Right lobe of liver (tissue), 6 donors: ENCODE measurements around the gene TAPBPL. TPM values are rescaled to one million over a fixed set of nuclear protein-coding genes. Genes with fewer than 3 reads are reported as not detected.

ENCODE experiments used
- ATAC-seq, 4 donors: fragments of 200-7000 bp; cut with Tn5 transposase; one replicate each; pipeline ENCODE4 v1.9.1; 2020; ENCODE audit warnings: mild to moderate bottlenecking in 4 of 4, moderate library complexity in 4 of 4
- DNase-seq, 3 donors: peaks; one replicate each; pipeline ENCODE4 v3.0.0-alpha.2; 2020
- H3K27ac ChIP-seq, 3 donors: fragments of 200-600 bp; one replicate each; pipeline ENCODE4 v1.8.0; 2022
- H3K27me3 ChIP-seq, 2 donors: fragments of 200-600 bp; one replicate each; pipeline ENCODE4 v1.8.0; 2022
- H3K36me3 ChIP-seq, 4 donors: fragments of 200-600 bp; sonication (generic) in 1 of 4; one replicate each; pipeline versions ENCODE4 v1.5.1 to v1.8.0; 2017 to 2022; ENCODE audit warnings: control low read depth in 1 of 4
- H3K4me1 ChIP-seq, 4 donors: fragments of 200-600 bp; sonication (generic) in 1 of 4; one replicate each; pipeline versions ENCODE4 v1.5.1 to v1.8.0; 2017 to 2022; ENCODE audit warnings: control low read depth in 1 of 4
- H3K4me3 ChIP-seq, 3 donors: fragments of 200-600 bp; one replicate each; pipeline ENCODE4 v1.8.0; 2022
- H3K9me3 ChIP-seq, 4 donors: fragments of 200-600 bp; sonication (generic) in 1 of 4; one replicate each; pipeline versions ENCODE4 v1.5.1 to v1.8.0; 2017 to 2022; ENCODE audit warnings: control low read depth in 1 of 4
- POLR2A ChIP-seq: fragments of 450-650 bp; IDR thresholded peaks from one replicate; pipeline ENCODE4 v1.6.1; 2017; ENCODE audit warnings: antibody characterized with exemption, mild to moderate bottlenecking
- WGBS: methylation state at CpG from one replicate; pipeline ENCODE4 v1.1.6; 2018; ENCODE audit warnings: low coverage, low lambda C conversion rate; ENCODE audit not compliant: insufficient coverage; ENCODE audit errors: missing lambda C conversion rate; 5-methylcytosine and 5-hydroxymethylcytosine counted together
- intact Hi-C, 2 donors: fragments of 100-400 bp; cut with DNase I; formaldehyde crosslinking; loops; one replicate each; pipeline versions ENCODE4 v1.11.2 to v1.14.1; 2022
- total RNA-seq, 6 experiments: library from RNA; depleted of rRNA in 2 of 6; stranded (reverse); fragments of >200 nt in 2 of 6; fragmentation: NEBNext Ultra II Directional in 3 of 6; extraction: Animal tissue kit (Norgen Biotek cat#: 25700) in 3 of 6; gene quantifications; one replicate each; pipeline versions ENCODE4 v1.1.0 to v1.2.4, GENCODE V29; 2016 to 2023
- TF ChIP-seq, protein P1 (sequence below), 4 donors: fragments of 200-600 bp in 3 of 4; fragments of 450-650 bp in 1 of 4; IDR thresholded peaks; one replicate each; pipeline versions ENCODE4 v1.5.1 to v1.8.0; 2016 to 2022; ENCODE audit warnings: antibody characterized with exemption in 4 of 4, mild to moderate bottlenecking in 2 of 4
- donor health status: DM: no; HTN: yes; CAD: no.
- donor health status: DM: no; HTN: no; CAD: no.
- donor health status: DM: no; HTN: no; CAD: no.
- donor health status: DM: no; HTN: yes; CAD: no.
- donor health status: DM: no; HTN: yes; CAD: no.

TAPBPL gene
- total RNA-seq, 6 experiments from 2014 or later = 13.8 to 29.3 (median 21.4) TPM

DNA sequence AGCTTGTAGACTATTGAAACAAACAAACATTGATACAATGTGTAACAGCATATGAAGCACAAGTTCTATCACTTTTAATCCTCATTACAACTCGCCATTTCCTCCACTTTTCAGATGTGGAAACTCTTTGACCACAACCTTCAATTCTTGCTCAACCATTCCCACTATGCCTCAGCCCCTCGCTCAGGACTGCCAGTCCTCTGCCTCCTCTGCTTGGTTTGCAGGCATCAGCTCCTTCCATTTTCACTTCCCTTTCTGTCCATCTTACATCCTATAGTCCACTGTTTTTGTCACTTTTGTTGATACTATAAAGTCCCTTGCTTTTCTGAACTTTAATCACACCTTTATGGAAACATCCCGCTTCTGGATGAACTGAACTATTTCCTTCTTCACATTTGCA lies 35.2 kb upstream of the TAPBPL start:
- H3K36me3 ChIP-seq = no peaks in the 10 kb centered on the region
- H3K27ac ChIP-seq = no peak overlapping the region
- intact Hi-C loops = no loop called here
- no peaks in the 10 kb centered on the region for H3K9me3 ChIP-seq
- TF ChIP-seq POLR2A = no peak
- TF ChIP-seq, protein P1, sequence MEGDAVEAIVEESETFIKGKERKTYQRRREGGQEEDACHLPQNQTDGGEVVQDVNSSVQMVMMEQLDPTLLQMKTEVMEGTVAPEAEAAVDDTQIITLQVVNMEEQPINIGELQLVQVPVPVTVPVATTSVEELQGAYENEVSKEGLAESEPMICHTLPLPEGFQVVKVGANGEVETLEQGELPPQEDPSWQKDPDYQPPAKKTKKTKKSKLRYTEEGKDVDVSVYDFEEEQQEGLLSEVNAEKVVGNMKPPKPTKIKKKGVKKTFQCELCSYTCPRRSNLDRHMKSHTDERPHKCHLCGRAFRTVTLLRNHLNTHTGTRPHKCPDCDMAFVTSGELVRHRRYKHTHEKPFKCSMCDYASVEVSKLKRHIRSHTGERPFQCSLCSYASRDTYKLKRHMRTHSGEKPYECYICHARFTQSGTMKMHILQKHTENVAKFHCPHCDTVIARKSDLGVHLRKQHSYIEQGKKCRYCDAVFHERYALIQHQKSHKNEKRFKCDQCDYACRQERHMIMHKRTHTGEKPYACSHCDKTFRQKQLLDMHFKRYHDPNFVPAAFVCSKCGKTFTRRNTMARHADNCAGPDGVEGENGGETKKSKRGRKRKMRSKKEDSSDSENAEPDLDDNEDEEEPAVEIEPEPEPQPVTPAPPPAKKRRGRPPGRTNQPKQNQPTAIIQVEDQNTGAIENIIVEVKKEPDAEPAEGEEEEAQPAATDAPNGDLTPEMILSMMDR (IDR thresholded peaks at IDR 0.05) = no peak
- H3K4me3 ChIP-seq = no peak overlapping the region
- no peaks in the 10 kb centered on the region for H3K27me3 ChIP-seq
- DNase-seq = no peak
- WGBS = 63% methylated on average over 3 of the region's 3 CpGs
- no peaks in the 10 kb centered on the region for H3K4me1 ChIP-seq
- ATAC-seq = peak; percentile 55 to 74 (median 56)

DNA sequence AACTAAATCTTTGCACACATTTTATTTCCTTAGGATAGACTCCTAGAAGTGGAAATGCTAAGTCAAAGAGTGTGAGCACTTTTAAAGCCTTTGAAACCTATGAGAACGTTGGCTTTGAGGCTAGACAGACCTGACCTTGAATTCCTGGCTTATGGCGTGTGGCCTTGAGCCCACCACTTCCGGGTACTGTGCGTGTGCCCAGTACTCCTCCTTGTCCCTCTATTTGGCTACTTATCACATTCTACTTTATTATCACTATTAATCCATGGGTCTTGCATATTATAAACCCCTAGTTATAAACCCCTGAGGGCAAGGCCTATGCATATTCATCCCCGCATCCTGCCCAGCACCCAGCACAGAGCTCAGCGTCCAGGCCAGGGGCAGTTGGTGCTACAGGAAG lies 33.0 kb upstream of the TAPBPL start:
- ATAC-seq = no peak
- H3K36me3 ChIP-seq = no peaks in the 10 kb centered on the region
- intact Hi-C loops = no loop called here
- DNase-seq = no peak
- no peaks in the 10 kb centered on the region for H3K4me1 ChIP-seq
- no peak overlapping the region for H3K4me3 ChIP-seq
- H3K27me3 ChIP-seq = no peaks in the 10 kb centered on the region
- 70% methylated on average over 3 of the region's 6 CpGs for WGBS
- TF ChIP-seq, protein P1 (IDR thresholded peaks at IDR 0.05) = no peak
- no peak for TF ChIP-seq POLR2A
- no peaks in the 10 kb centered on the region for H3K9me3 ChIP-seq
- no peak overlapping the region for H3K27ac ChIP-seq

DNA sequence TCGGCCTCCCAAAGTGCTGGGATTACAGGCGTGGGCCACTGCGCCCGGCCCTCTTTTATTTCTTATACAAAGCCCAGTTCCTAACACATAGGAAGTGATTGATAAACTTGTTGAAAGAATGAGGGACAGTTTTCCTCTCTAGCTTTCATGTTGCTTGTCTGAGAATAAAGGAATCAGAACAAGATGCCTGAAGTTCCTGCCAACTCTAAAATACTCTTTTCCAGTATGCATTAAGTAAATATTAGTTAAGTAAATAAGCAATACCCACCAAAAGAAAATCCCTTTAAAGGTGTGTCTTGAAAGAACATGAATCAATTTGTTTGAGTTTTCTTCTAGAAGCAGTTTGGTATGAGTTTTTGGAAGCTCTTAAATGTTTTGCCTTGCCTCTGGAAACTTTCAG lies 31.5 kb upstream of the TAPBPL start:
- TF ChIP-seq, protein P1 (IDR thresholded peaks at IDR 0.05) = no peak
- no peak for TF ChIP-seq POLR2A

DNA sequence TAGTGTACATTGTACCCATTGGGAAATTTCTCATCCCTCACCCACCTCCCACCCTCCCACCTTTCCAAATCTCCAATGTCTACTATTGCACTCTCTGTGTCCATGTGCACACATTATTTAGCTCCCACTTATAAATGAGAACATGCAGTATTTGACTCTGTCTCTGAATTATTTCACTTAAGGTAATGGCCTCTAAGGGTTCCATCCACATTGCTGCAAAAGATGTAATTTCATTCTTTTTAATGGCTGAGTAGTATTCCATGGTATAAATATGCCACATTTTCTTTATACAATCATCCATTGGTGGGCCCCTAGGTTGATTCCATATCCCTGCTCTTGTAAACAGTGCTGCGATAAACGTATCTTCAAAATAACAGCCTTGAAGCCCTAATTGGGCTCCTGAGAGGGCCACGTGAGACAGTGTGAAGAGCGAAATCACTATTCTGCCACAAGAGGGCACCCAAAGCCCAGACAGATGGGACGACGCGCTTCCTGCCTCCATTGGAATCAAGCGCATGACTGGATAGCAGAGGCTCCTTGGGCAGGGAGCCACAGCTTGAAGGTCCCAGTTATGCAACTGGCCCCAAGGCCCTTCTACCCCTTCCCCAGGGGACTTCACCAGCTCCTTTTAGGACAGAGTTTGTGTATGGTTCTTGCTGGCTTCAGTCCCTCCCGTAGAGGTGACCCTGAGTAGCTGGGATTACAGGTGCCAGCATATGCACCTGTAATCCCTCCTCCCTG lies 28.4 kb upstream of the TAPBPL start:
- peak; percentile 99 to 100 (median 100) for ATAC-seq
- no peaks in the 10 kb centered on the region for H3K9me3 ChIP-seq
- 0% methylated on average over 8 of the region's 9 CpGs for WGBS
- H3K4me1 ChIP-seq = no peaks in the 10 kb centered on the region
- no peaks in the 10 kb centered on the region for H3K27me3 ChIP-seq
- no peak overlapping the region for H3K27ac ChIP-seq
- no peak overlapping the region for H3K4me3 ChIP-seq
- DNase-seq = peak; percentile 76 to 83 (median 82)
- no peak for TF ChIP-seq POLR2A
- TF ChIP-seq, protein P1 (IDR thresholded peaks at IDR 0.05) = peak; percentile 90 to 93 (median 92)
- intact Hi-C loops = loop anchor here in 1 of 2 donors (5.0 to 10.0 kb wide), 2 partner anchors 39 to 121 kb away; no protein-coding TSS in a partner anchor
- no peaks in the 10 kb centered on the region for H3K36me3 ChIP-seq

More for the DNA sequence above, 31.5 kb upstream of the TAPBPL start:
- Histone ChIP-seq H3K9me3 (no peaks in the 10 kb centered on the region), H3K27me3 (no peaks in the 10 kb centered on the region), H3K27ac (no peak overlapping the region), H3K4me1 (no peaks in the 10 kb centered on the region), H3K4me3 (no peak overlapping the region), H3K36me3 (no peaks in the 10 kb centered on the region)
- DNase-seq (no peak), ATAC-seq (no peak)
- intact Hi-C loops = loop anchor here in 1 of 2 donors (5.0 to 10.0 kb wide), 2 partner anchors 42 to 124 kb away; no protein-coding TSS in a partner anchor
- 51% methylated on average over 3 of the region's 4 CpGs for WGBS
